Right atrium auricular region (tissue), 2 donors: ENCODE measurements around the gene IFIT1B. TPM values are rescaled to one million over a fixed set of nuclear protein-coding genes. Genes with fewer than 3 reads are reported as not detected.
A peak's percentile ranks its signal among the peaks of the same experiment; 100 is the strongest.

ENCODE experiments used
- DNase-seq: peaks from one replicate; pipeline ENCODE4 v3.0.0-alpha.2; 2019; ENCODE audit warnings: low spot score
- H3K27ac ChIP-seq, 2 donors: fragments of 200-600 bp; sonication (generic); 1 replicate in 1 of 2; 2 replicates in 1 of 2; pipeline ENCODE4 v1.5.1; 2016 to 2019
- H3K27me3 ChIP-seq, 2 donors: fragments of 200-600 bp; sonication (generic); one replicate each; pipeline versions ENCODE4 v1.5.1 to v1.6.0; 2017 to 2019
- H3K36me3 ChIP-seq: fragments of 200-600 bp; sonication (generic); one replicate; pipeline ENCODE4 v1.5.1; 2016
- H3K4me1 ChIP-seq, 2 donors: fragments of 200-600 bp; sonication (generic); one replicate each; pipeline versions ENCODE4 v1.5.1 to v1.6.0; 2017 to 2019
- H3K4me3 ChIP-seq, 2 donors: fragments of 200-600 bp; sonication (generic); 1 replicate in 1 of 2; 2 replicates in 1 of 2; pipeline ENCODE4 v1.5.1; 2017 to 2019; ENCODE audit warnings: mild to moderate bottlenecking in 1 of 2, moderate library complexity in 1 of 2
- H3K9me3 ChIP-seq, 2 donors: fragments of 200-600 bp; sonication (generic); one replicate each; pipeline ENCODE4 v1.5.1; 2019
- CTCF ChIP-seq, 2 donors: fragments of 200-600 bp; sonication (generic); IDR thresholded peaks; one replicate each; pipeline ENCODE4 v1.5.1; 2019; ENCODE audit warnings: antibody characterized with exemption in 2 of 2
- total RNA-seq, 2 donors: library from RNA; depleted of rRNA; stranded (reverse); fragments of >200 nt; gene quantifications; one replicate each; pipeline ENCODE4 v1.1.0, GENCODE V29; 2016

IFIT1B gene
- total RNA-seq, 2 donors from 2014 or later = 0.24 TPM; not detected in 1

GRCh38 chr10:89342206-89342958, 35.5 kb upstream of the IFIT1B start:
- H3K27me3 ChIP-seq = no peaks in the 10 kb centered on the region
- no peak for TF ChIP-seq CTCF (IDR thresholded peaks at IDR 0.05)
- peaks cover 0 to 33% of the 10 kb centered on the region in 2 donors for H3K4me1 ChIP-seq
- H3K9me3 ChIP-seq = no peaks in the 10 kb centered on the region
- peak; percentile 81 for DNase-seq
- H3K27ac ChIP-seq = peak overlapping the region in 1 of 2 donors; percentile 19
- H3K4me3 ChIP-seq = no peak overlapping the region
- H3K36me3 ChIP-seq = peaks cover 10% of the 10 kb centered on the region

- TF ChIP-seq CTCF (IDR thresholded peaks at IDR 0.05) = no peak
- H3K4me3 ChIP-seq = no peak overlapping the region
- peaks cover 0 to 38% of the 10 kb centered on the region in 2 donors for H3K4me1 ChIP-seq
- H3K27ac ChIP-seq = peak overlapping the region in 1 of 2 donors; percentile 19
- no peaks in the 10 kb centered on the region for H3K27me3 ChIP-seq
- no peaks in the 10 kb centered on the region for H3K9me3 ChIP-seq
- no peak for DNase-seq
- H3K36me3 ChIP-seq = peaks cover 10% of the 10 kb centered on the region
These were observed 34.6 kb upstream of the IFIT1B start for GRCh38 chr10:89343089-89343767.

- peaks cover 4% of the 10 kb centered on the region for H3K36me3 ChIP-seq
- no peak for DNase-seq
- no peaks in the 10 kb centered on the region for H3K27me3 ChIP-seq
- H3K27ac ChIP-seq = no peak overlapping the region
- H3K4me1 ChIP-seq = peaks cover 0 to 47% of the 10 kb centered on the region in 2 donors
- no peak overlapping the region for H3K4me3 ChIP-seq
- no peak for TF ChIP-seq CTCF (IDR thresholded peaks at IDR 0.05)
- no peaks in the 10 kb centered on the region for H3K9me3 ChIP-seq
These were observed 33.7 kb upstream of the IFIT1B start for GRCh38 chr10:89344156-89344555.

- no peak overlapping the region for H3K4me3 ChIP-seq
- peak overlapping the region in 1 of 2 donors; percentile 6 for H3K27ac ChIP-seq
- no peaks in the 10 kb centered on the region for H3K36me3 ChIP-seq
- no peaks in the 10 kb centered on the region for H3K27me3 ChIP-seq
- no peak for TF ChIP-seq CTCF (IDR thresholded peaks at IDR 0.05)
- no peak for DNase-seq
- peaks cover 0 to 53% of the 10 kb centered on the region in 2 donors for H3K4me1 ChIP-seq
- no peaks in the 10 kb centered on the region for H3K9me3 ChIP-seq
These were observed 32.4 kb upstream of the IFIT1B start for GRCh38 chr10:89345367-89346000.

- no peaks in the 10 kb centered on the region for H3K9me3 ChIP-seq
- H3K4me3 ChIP-seq = no peak overlapping the region
- H3K27me3 ChIP-seq = no peaks in the 10 kb centered on the region
- no peak for DNase-seq
- H3K27ac ChIP-seq = peak overlapping the region; percentile 59 to 66
- TF ChIP-seq CTCF (IDR thresholded peaks at IDR 0.05) = no peak
- H3K4me1 ChIP-seq = peaks cover 0 to 65% of the 10 kb centered on the region in 2 donors
- no peaks in the 10 kb centered on the region for H3K36me3 ChIP-seq
These were observed 31.2 kb upstream of the IFIT1B start for GRCh38 chr10:89346405-89347254.
